ENCODE data around the gene ATP6V0E2.

Gene ATP6V0E2

GRCh38 chr7:149863500-149863899 lies 10.3 kb upstream of the ATP6V0E2 start:
- Histone ChIP-seq H3K27me3 (ENCODE audit: control insufficient read depth in 1 of 2, insufficient read depth in 2 of 2, low read length in 2 of 2) (no peaks in the 10 kb centered on the region), H3K27ac (ENCODE audit: low read depth, low read length) (no peak overlapping the region), H3K4me1 (ENCODE audit: control insufficient read depth in 1 of 2, insufficient read depth in 2 of 2, low read length in 2 of 2) (peaks cover 5 to 6% of the 10 kb centered on the region in 2 donors), H3K4me3 (ENCODE audit: low read depth in 1 of 2, low read length in 2 of 2) (no peak overlapping the region), H3K36me3 (ENCODE audit: control insufficient read depth in 1 of 2, insufficient read depth in 2 of 2, low read length in 2 of 2) (peaks cover 12 to 44% of the 10 kb centered on the region in 2 donors), H3K9ac (ENCODE audit: low read depth in 1 of 2, low read length in 2 of 2) (no peak overlapping the region), H3K9me3 (ENCODE audit: control insufficient read depth in 1 of 2, low read length in 2 of 2) (no peaks in the 10 kb centered on the region)

- H3K9ac ChIP-seq (ENCODE audit: low read depth in 1 of 2, low read length in 2 of 2) = no peak overlapping the region
- H3K4me1 ChIP-seq (ENCODE audit: control insufficient read depth in 1 of 2, insufficient read depth in 2 of 2, low read length in 2 of 2) = peaks cover 5 to 11% of the 10 kb centered on the region in 2 donors
- H3K27ac ChIP-seq (ENCODE audit: low read depth, low read length) = no peak overlapping the region
- peaks cover 12 to 44% of the 10 kb centered on the region in 2 donors for H3K36me3 ChIP-seq (ENCODE audit: control insufficient read depth in 1 of 2, insufficient read depth in 2 of 2, low read length in 2 of 2)
- H3K4me3 ChIP-seq (ENCODE audit: low read depth in 1 of 2, low read length in 2 of 2) = no peak overlapping the region
- no peaks in the 10 kb centered on the region for H3K9me3 ChIP-seq (ENCODE audit: control insufficient read depth in 1 of 2, low read length in 2 of 2)
- no peaks in the 10 kb centered on the region for H3K27me3 ChIP-seq (ENCODE audit: control insufficient read depth in 1 of 2, insufficient read depth in 2 of 2, low read length in 2 of 2)
These were observed 9.7 kb upstream of the ATP6V0E2 start for GRCh38 chr7:149864023-149864422.

DNA sequence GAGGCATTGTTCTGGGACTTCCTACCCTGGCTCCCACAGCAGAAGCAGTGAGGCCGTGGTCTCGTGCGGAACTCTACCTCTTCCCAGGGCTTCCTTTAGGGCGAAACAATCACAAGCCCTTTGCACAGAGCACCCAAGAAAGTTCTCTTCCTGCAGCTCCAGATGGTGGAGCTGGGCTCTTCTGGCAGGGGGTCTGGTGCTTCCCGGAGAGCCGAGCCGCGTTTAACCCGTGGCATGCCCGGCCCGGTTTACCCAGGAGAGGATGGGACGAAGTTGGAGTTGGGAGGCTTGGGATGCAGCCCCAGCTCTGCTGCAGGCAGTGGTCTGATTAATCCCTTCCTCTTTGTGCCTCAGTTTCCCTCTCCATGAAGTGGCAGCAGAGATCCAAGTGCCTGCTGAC lies 9.0 kb upstream of the ATP6V0E2 start:
- Histone ChIP-seq H3K36me3 (ENCODE audit: control insufficient read depth in 1 of 2, insufficient read depth in 2 of 2, low read length in 2 of 2) (peaks cover 12 to 39% of the 10 kb centered on the region in 2 donors), H3K9me3 (ENCODE audit: control insufficient read depth in 1 of 2, low read length in 2 of 2) (no peaks in the 10 kb centered on the region), H3K4me1 (ENCODE audit: control insufficient read depth in 1 of 2, insufficient read depth in 2 of 2, low read length in 2 of 2) (peaks cover 5 to 19% of the 10 kb centered on the region in 2 donors), H3K27ac (ENCODE audit: low read depth, low read length) (no peak overlapping the region), H3K4me3 (ENCODE audit: low read depth in 1 of 2, low read length in 2 of 2) (no peak overlapping the region), H3K27me3 (ENCODE audit: control insufficient read depth in 1 of 2, insufficient read depth in 2 of 2, low read length in 2 of 2) (no peaks in the 10 kb centered on the region), H3K9ac (ENCODE audit: low read depth in 1 of 2, low read length in 2 of 2) (no peak overlapping the region)

GRCh38 chr7:149865437-149865836 lies 8.3 kb upstream of the ATP6V0E2 start:
- Histone ChIP-seq H3K36me3 (ENCODE audit: control insufficient read depth in 1 of 2, insufficient read depth in 2 of 2, low read length in 2 of 2) (peaks cover 12 to 38% of the 10 kb centered on the region in 2 donors), H3K9ac (ENCODE audit: low read depth in 1 of 2, low read length in 2 of 2) (no peak overlapping the region), H3K27ac (ENCODE audit: low read depth, low read length) (no peak overlapping the region), H3K27me3 (ENCODE audit: control insufficient read depth in 1 of 2, insufficient read depth in 2 of 2, low read length in 2 of 2) (no peaks in the 10 kb centered on the region), H3K9me3 (ENCODE audit: control insufficient read depth in 1 of 2, low read length in 2 of 2) (no peaks in the 10 kb centered on the region), H3K4me1 (ENCODE audit: control insufficient read depth in 1 of 2, insufficient read depth in 2 of 2, low read length in 2 of 2) (peaks cover 5 to 20% of the 10 kb centered on the region in 2 donors), H3K4me3 (ENCODE audit: low read depth in 1 of 2, low read length in 2 of 2) (no peak overlapping the region)

GRCh38 chr7:149866139-149866778 lies 7.5 kb upstream of the ATP6V0E2 start:
- no peaks in the 10 kb centered on the region for H3K9me3 ChIP-seq (ENCODE audit: control insufficient read depth in 1 of 2, low read length in 2 of 2)
- H3K27me3 ChIP-seq (ENCODE audit: control insufficient read depth in 1 of 2, insufficient read depth in 2 of 2, low read length in 2 of 2) = no peaks in the 10 kb centered on the region
- no peak overlapping the region for H3K9ac ChIP-seq (ENCODE audit: low read depth in 1 of 2, low read length in 2 of 2)
- no peak overlapping the region for H3K4me3 ChIP-seq (ENCODE audit: low read depth in 1 of 2, low read length in 2 of 2)
- H3K4me1 ChIP-seq (ENCODE audit: control insufficient read depth in 1 of 2, insufficient read depth in 2 of 2, low read length in 2 of 2) = peaks cover 5 to 23% of the 10 kb centered on the region in 2 donors
- H3K36me3 ChIP-seq (ENCODE audit: control insufficient read depth in 1 of 2, insufficient read depth in 2 of 2, low read length in 2 of 2) = peaks cover 5 to 29% of the 10 kb centered on the region in 2 donors
- H3K27ac ChIP-seq (ENCODE audit: low read depth, low read length) = no peak overlapping the region

- Histone ChIP-seq H3K27ac (ENCODE audit: low read depth, low read length) (no peak overlapping the region), H3K36me3 (ENCODE audit: control insufficient read depth in 1 of 2, insufficient read depth in 2 of 2, low read length in 2 of 2) (peaks cover 5 to 23% of the 10 kb centered on the region in 2 donors), H3K9me3 (ENCODE audit: control insufficient read depth in 1 of 2, low read length in 2 of 2) (no peaks in the 10 kb centered on the region), H3K9ac (ENCODE audit: low read depth in 1 of 2, low read length in 2 of 2) (no peak overlapping the region), H3K4me3 (ENCODE audit: low read depth in 1 of 2, low read length in 2 of 2) (no peak overlapping the region), H3K4me1 (ENCODE audit: control insufficient read depth in 1 of 2, insufficient read depth in 2 of 2, low read length in 2 of 2) (peaks cover 5 to 23% of the 10 kb centered on the region in 2 donors), H3K27me3 (ENCODE audit: control insufficient read depth in 1 of 2, insufficient read depth in 2 of 2, low read length in 2 of 2) (no peaks in the 10 kb centered on the region)
These were observed 6.9 kb upstream of the ATP6V0E2 start for GRCh38 chr7:149866779-149867447.

- Histone ChIP-seq H3K4me1 (ENCODE audit: control insufficient read depth in 1 of 2, insufficient read depth in 2 of 2, low read length in 2 of 2) (peaks cover 13 to 26% of the 10 kb centered on the region in 2 donors), H3K4me3 (ENCODE audit: low read depth in 1 of 2, low read length in 2 of 2) (no peak overlapping the region), H3K9ac (ENCODE audit: low read depth in 1 of 2, low read length in 2 of 2) (no peak overlapping the region), H3K27ac (ENCODE audit: low read depth, low read length) (no peak overlapping the region), H3K36me3 (ENCODE audit: control insufficient read depth in 1 of 2, insufficient read depth in 2 of 2, low read length in 2 of 2) (peaks cover 5 to 15% of the 10 kb centered on the region in 2 donors), H3K27me3 (ENCODE audit: control insufficient read depth in 1 of 2, insufficient read depth in 2 of 2, low read length in 2 of 2) (no peaks in the 10 kb centered on the region), H3K9me3 (ENCODE audit: control insufficient read depth in 1 of 2, low read length in 2 of 2) (no peaks in the 10 kb centered on the region)
These were observed 5.8 kb upstream of the ATP6V0E2 start for GRCh38 chr7:149867762-149868622.

GRCh38 chr7:149868623-149869290 lies 5.0 kb upstream of the ATP6V0E2 start:
- H3K9ac ChIP-seq (ENCODE audit: low read depth in 1 of 2, low read length in 2 of 2) = no peak overlapping the region
- H3K36me3 ChIP-seq (ENCODE audit: control insufficient read depth in 1 of 2, insufficient read depth in 2 of 2, low read length in 2 of 2) = peaks cover 5 to 15% of the 10 kb centered on the region in 2 donors
- H3K4me3 ChIP-seq (ENCODE audit: low read depth in 1 of 2, low read length in 2 of 2) = no peak overlapping the region
- H3K27ac ChIP-seq (ENCODE audit: low read depth, low read length) = no peak overlapping the region
- H3K9me3 ChIP-seq (ENCODE audit: control insufficient read depth in 1 of 2, low read length in 2 of 2) = no peaks in the 10 kb centered on the region
- no peaks in the 10 kb centered on the region for H3K27me3 ChIP-seq (ENCODE audit: control insufficient read depth in 1 of 2, insufficient read depth in 2 of 2, low read length in 2 of 2)
- peaks cover 15 to 29% of the 10 kb centered on the region in 2 donors for H3K4me1 ChIP-seq (ENCODE audit: control insufficient read depth in 1 of 2, insufficient read depth in 2 of 2, low read length in 2 of 2)

- Histone ChIP-seq H3K27ac (ENCODE audit: low read depth, low read length) (no peak overlapping the region), H3K9ac (ENCODE audit: low read depth in 1 of 2, low read length in 2 of 2) (no peak overlapping the region), H3K4me3 (ENCODE audit: low read depth in 1 of 2, low read length in 2 of 2) (no peak overlapping the region), H3K27me3 (ENCODE audit: control insufficient read depth in 1 of 2, insufficient read depth in 2 of 2, low read length in 2 of 2) (no peaks in the 10 kb centered on the region), H3K9me3 (ENCODE audit: control insufficient read depth in 1 of 2, low read length in 2 of 2) (no peaks in the 10 kb centered on the region), H3K36me3 (ENCODE audit: control insufficient read depth in 1 of 2, insufficient read depth in 2 of 2, low read length in 2 of 2) (peaks cover 2 to 10% of the 10 kb centered on the region in 2 donors), H3K4me1 (ENCODE audit: control insufficient read depth in 1 of 2, insufficient read depth in 2 of 2, low read length in 2 of 2) (peaks cover 16 to 34% of the 10 kb centered on the region in 2 donors)
These were observed 4.5 kb upstream of the ATP6V0E2 start for GRCh38 chr7:149869291-149869650.

Data from duodenal mucosa (tissue), 2 donors.